HG02763 (cell line): ENCODE results near the gene COL18A1.

Source experiments
- ATAC-seq: cut with Tn5 transposase; IDR thresholded peaks from one replicate; pipeline ENCODE4 v1.9.1; 2021; ENCODE audit warnings: mild to moderate bottlenecking, moderate library complexity; ENCODE audit not compliant: unreplicated experiment

The COL18A1 gene

GRCh38 chr21:45487891-45488600 is 83.1 kb downstream of the COL18A1 start:
- ATAC-seq: no peak

GRCh38 chr21:45488931-45489721 is 84.2 kb downstream of the COL18A1 start:
- no peak for ATAC-seq

- no peak for ATAC-seq
These were observed 84.7 kb downstream of the COL18A1 start for GRCh38 chr21:45489722-45489982.

- ATAC-seq: no peak
These were observed 85.2 kb downstream of the COL18A1 start for GRCh38 chr21:45490049-45490731.

GRCh38 chr21:45491056-45491455 is 86.1 kb downstream of the COL18A1 start:
- ATAC-seq: no peak

GRCh38 chr21:45491623-45492022 is 86.7 kb downstream of the COL18A1 start:
- ATAC-seq: no peak

GRCh38 chr21:45492765-45493164 is 87.8 kb downstream of the COL18A1 start:
- ATAC-seq: no peak

GRCh38 chr21:45493401-45494001 is 88.5 kb downstream of the COL18A1 start:
- no peak for ATAC-seq

- ATAC-seq: no peak
These were observed 89.3 kb downstream of the COL18A1 start for GRCh38 chr21:45494135-45494850.

GRCh38 chr21:45494851-45495680 is 90.1 kb downstream of the COL18A1 start:
- ATAC-seq: no peak

- no peak for ATAC-seq
These were observed 91.4 kb downstream of the COL18A1 start for GRCh38 chr21:45496151-45496967.

GRCh38 chr21:45496968-45497845 is 92.2 kb downstream of the COL18A1 start:
- no peak for ATAC-seq

GRCh38 chr21:45497846-45498645 is 93.1 kb downstream of the COL18A1 start:
- ATAC-seq: no peak

GRCh38 chr21:45498646-45499000 is 93.7 kb downstream of the COL18A1 start:
- no peak for ATAC-seq

- ATAC-seq: no peak
These were observed 94.3 kb downstream of the COL18A1 start for GRCh38 chr21:45499201-45499750.

GRCh38 chr21:45499970-45500577 is 95.1 kb downstream of the COL18A1 start:
- no peak for ATAC-seq
